MM.1S (cell line): ENCODE results near the gene ZNF488.

Experiments
- DNase-seq: peaks from one replicate; pipeline ENCODE4 v3.0.0-alpha.2; 2015
- H2AFZ ChIP-seq: fragments of 300-600 bp; sonication (generic); 2 replicates; pipeline ENCODE4 v1.6.0; 2016; ENCODE audit warnings: antibody characterized with exemption, low read length
- H3F3A ChIP-seq: fragments of 300-600 bp; sonication (generic); 2 replicates; pipeline ENCODE4 v1.6.1; 2016; ENCODE audit warnings: mild to moderate bottlenecking, antibody characterized with exemption, low read length, moderate library complexity, mixed read lengths; ENCODE audit not compliant: insufficient read depth
- H3K27ac ChIP-seq: fragments of 300-600 bp; sonication (generic); 2 replicates; pipeline ENCODE4 v1.5.1; 2016; ENCODE audit warnings: mild to moderate bottlenecking, low read length
- H3K27me3 ChIP-seq: fragments of 300-600 bp; sonication (generic); replicated peaks from 2 replicates; pipeline ENCODE4 v1.6.0; 2016; ENCODE audit warnings: low read length; ENCODE audit not compliant: insufficient read depth
- H3K36me3 ChIP-seq: fragments of 300-600 bp; sonication (generic); replicated peaks from 2 replicates; pipeline ENCODE4 v1.6.1; 2016; ENCODE audit warnings: mild to moderate bottlenecking, low read length, mixed read lengths; ENCODE audit not compliant: insufficient read depth
- H3K4me1 ChIP-seq: fragments of 300-600 bp; sonication (generic); 2 replicates; pipeline ENCODE4 v1.6.1; 2016; ENCODE audit warnings: low read length, mixed read lengths
- H3K4me2 ChIP-seq: fragments of 300-600 bp; sonication (generic); 2 replicates; pipeline ENCODE4 v1.6.0; 2016; ENCODE audit warnings: low read depth, low read length
- H3K4me3 ChIP-seq: fragments of 300-600 bp; sonication (generic); 2 replicates; pipeline ENCODE4 v1.5.1; 2016; ENCODE audit warnings: low read length, mixed read lengths
- H3K79me2 ChIP-seq: fragments of 300-600 bp; sonication (generic); 2 replicates; pipeline ENCODE4 v1.6.1; 2016; ENCODE audit warnings: mixed run types, low read length, mixed read lengths
- H3K9ac ChIP-seq: fragments of 300-600 bp; sonication (generic); 2 replicates; pipeline ENCODE4 v1.6.1; 2016; ENCODE audit warnings: low read length, mixed read lengths
- H3K9me2 ChIP-seq: fragments of 300-600 bp; sonication (generic); replicated peaks from 2 replicates; pipeline ENCODE4 v1.6.1; 2016; ENCODE audit warnings: mild to moderate bottlenecking, low read length, mixed read lengths; ENCODE audit not compliant: insufficient read depth
- H3K9me3 ChIP-seq: fragments of 300-600 bp; sonication (generic); replicated peaks from 2 replicates; pipeline ENCODE4 v1.6.1; 2016; ENCODE audit warnings: mild to moderate bottlenecking, low read length, mixed read lengths; ENCODE audit not compliant: insufficient read depth
- H4K20me1 ChIP-seq: fragments of 300-600 bp; sonication (generic); 2 replicates; pipeline ENCODE4 v1.6.1; 2016; ENCODE audit warnings: mild to moderate bottlenecking, low read length, moderate library complexity, mixed read lengths; ENCODE audit not compliant: insufficient read depth
- CTCF ChIP-seq: fragments of 300-600 bp; sonication (generic); IDR thresholded peaks from 2 replicates; pipeline ENCODE4 v1.5.1; 2016; ENCODE audit warnings: antibody characterized with exemption, low read length, mixed read lengths
- EZH2 ChIP-seq: fragments of 300-600 bp; sonication (generic); optimal IDR thresholded peaks from 2 replicates; pipeline ENCODE3; 2017; ENCODE audit warnings: low read depth, mild to moderate bottlenecking, antibody characterized with exemption, low read length, mixed read lengths
- EZH2phosphoT487 ChIP-seq: fragments of 300-600 bp; sonication (generic); IDR thresholded peaks from 2 replicates; pipeline ENCODE4 v1.6.1; 2018; ENCODE audit warnings: antibody characterized with exemption, low read length

Gene ZNF488

DNA sequence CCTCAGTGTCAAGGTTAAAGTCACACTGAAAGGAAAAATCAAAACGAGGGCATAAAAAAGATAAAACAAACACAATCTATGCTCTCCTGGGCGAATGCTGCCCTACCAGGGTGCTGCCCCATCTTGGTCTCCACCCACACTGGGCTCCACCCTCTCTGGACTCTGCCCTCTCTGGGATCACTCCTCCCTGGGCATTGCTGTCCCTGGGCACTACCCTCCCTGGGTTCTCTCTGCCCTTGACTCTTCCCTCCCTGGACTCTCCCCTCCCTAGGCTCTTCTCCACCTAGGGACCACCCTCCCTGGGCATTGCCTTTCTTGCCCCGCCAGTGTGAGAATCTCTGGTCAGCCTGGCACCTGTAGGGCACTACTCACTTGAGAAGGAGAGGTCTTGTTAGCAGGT lies 53.3 kb downstream of the ZNF488 start:
- TF ChIP-seq EZH2 (no peak), EZH2phosphoT487 (no peak), CTCF (no peak)
- no peaks in the 10 kb centered on the region for H3K79me2 ChIP-seq
- no peaks in the 10 kb centered on the region for H3K4me1 ChIP-seq
- H3K4me3 ChIP-seq: no peak overlapping the region
- H4K20me1 ChIP-seq: no peaks in the 10 kb centered on the region
- no peaks in the 10 kb centered on the region for H3K9me2 ChIP-seq
- no peak overlapping the region for H3K27ac ChIP-seq
- no peaks in the 10 kb centered on the region for H3K36me3 ChIP-seq
- no peak overlapping the region for H2AFZ ChIP-seq
- no peaks in the 10 kb centered on the region for H3F3A ChIP-seq
- no peaks in the 10 kb centered on the region for H3K9me3 ChIP-seq
- no peak overlapping the region for H3K9ac ChIP-seq
- no peak overlapping the region for H3K4me2 ChIP-seq
- DNase-seq: no peak
- no peaks in the 10 kb centered on the region for H3K27me3 ChIP-seq

DNA sequence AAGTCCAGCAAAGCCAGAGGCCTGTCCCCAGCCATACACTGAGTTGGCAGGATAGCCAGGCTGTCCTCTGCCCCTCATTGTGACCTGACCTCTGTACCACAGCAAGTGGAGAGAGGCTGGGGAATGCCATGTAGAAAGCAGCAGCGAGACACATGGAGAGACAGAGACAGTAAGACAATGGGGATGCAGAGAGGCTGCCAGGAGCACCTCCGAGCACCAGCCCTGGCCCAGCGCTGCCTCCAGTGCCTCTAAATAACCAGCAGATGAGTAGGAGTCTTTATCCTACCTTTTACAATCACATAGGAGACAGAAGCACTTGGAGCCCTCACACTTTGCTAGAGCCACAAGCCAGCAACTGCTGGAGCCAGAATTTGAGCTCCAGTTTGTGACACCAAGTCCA lies 53.7 kb downstream of the ZNF488 start:
- H3K4me1 ChIP-seq: no peaks in the 10 kb centered on the region
- no peak for DNase-seq
- no peak overlapping the region for H2AFZ ChIP-seq
- no peak overlapping the region for H3K27ac ChIP-seq
- H3K4me2 ChIP-seq: no peak overlapping the region
- H3K9me3 ChIP-seq: no peaks in the 10 kb centered on the region
- TF ChIP-seq CTCF (no peak), EZH2 (no peak), EZH2phosphoT487 (no peak)
- H3F3A ChIP-seq: no peaks in the 10 kb centered on the region
- H3K9me2 ChIP-seq: no peaks in the 10 kb centered on the region
- H4K20me1 ChIP-seq: no peaks in the 10 kb centered on the region
- no peak overlapping the region for H3K4me3 ChIP-seq
- no peaks in the 10 kb centered on the region for H3K27me3 ChIP-seq
- no peaks in the 10 kb centered on the region for H3K36me3 ChIP-seq
- no peaks in the 10 kb centered on the region for H3K79me2 ChIP-seq
- H3K9ac ChIP-seq: no peak overlapping the region

- Histone ChIP-seq H3K9me3 (no peaks in the 10 kb centered on the region), H3K9me2 (no peaks in the 10 kb centered on the region), H3K4me2 (no peak overlapping the region), H2AFZ (no peak overlapping the region), H3K4me3 (no peak overlapping the region), H3K4me1 (no peaks in the 10 kb centered on the region), H3K36me3 (no peaks in the 10 kb centered on the region), H3F3A (no peaks in the 10 kb centered on the region), H3K27me3 (no peaks in the 10 kb centered on the region), H4K20me1 (no peaks in the 10 kb centered on the region), H3K9ac (no peak overlapping the region), H3K79me2 (no peaks in the 10 kb centered on the region), H3K27ac (no peak overlapping the region)
- no peak for DNase-seq
- TF ChIP-seq EZH2phosphoT487: no peak
- no peak for TF ChIP-seq CTCF
- TF ChIP-seq EZH2: no peak
Measured at GRCh38 chr10:47329855-47330254, 54.2 kb downstream of the ZNF488 start.
